ENCODE results near the gene RAB5B. TPM values are rescaled to one million over a fixed set of nuclear protein-coding genes. Genes with fewer than 3 reads are reported as not detected.

The RAB5B gene
- total and polyA plus RNA-seq, 2 experiments from 2014 or later = 87.9 to 154 TPM

- Histone ChIP-seq H3K9me3 (ENCODE audit: low read depth) (no peaks in the 10 kb centered on the region), H3K27me3 (peaks cover 4% of the 10 kb centered on the region), H3K36me3 (no peaks in the 10 kb centered on the region), H3K4me1 (ENCODE audit: low read depth) (peaks cover 13% of the 10 kb centered on the region), H3K4me3 (peak within 1 kb of the TSS; percentile 79), H3K27ac (peak within 1 kb of the TSS; percentile 85)
- TF ChIP-seq, protein P1, sequence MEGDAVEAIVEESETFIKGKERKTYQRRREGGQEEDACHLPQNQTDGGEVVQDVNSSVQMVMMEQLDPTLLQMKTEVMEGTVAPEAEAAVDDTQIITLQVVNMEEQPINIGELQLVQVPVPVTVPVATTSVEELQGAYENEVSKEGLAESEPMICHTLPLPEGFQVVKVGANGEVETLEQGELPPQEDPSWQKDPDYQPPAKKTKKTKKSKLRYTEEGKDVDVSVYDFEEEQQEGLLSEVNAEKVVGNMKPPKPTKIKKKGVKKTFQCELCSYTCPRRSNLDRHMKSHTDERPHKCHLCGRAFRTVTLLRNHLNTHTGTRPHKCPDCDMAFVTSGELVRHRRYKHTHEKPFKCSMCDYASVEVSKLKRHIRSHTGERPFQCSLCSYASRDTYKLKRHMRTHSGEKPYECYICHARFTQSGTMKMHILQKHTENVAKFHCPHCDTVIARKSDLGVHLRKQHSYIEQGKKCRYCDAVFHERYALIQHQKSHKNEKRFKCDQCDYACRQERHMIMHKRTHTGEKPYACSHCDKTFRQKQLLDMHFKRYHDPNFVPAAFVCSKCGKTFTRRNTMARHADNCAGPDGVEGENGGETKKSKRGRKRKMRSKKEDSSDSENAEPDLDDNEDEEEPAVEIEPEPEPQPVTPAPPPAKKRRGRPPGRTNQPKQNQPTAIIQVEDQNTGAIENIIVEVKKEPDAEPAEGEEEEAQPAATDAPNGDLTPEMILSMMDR (IDR thresholded peaks at IDR 0.05; ENCODE audit: low read depth, low read length) = no peak
- DNase-seq (ENCODE audit: low read depth in 1 of 2, low spot score in 1 of 2) = peak; percentile 73 to 76
These were observed 46.0 kb upstream of the RAB5B start, which contains the start of gene PYM1 for GRCh38 chr12:55927588-55928502. PYM1 (minus strand) TSS chr12:55927894; CDS start chr12:55927761, 133 bp downstream.

GRCh38 chr12:55929306-55929791, 44.5 kb upstream of the RAB5B start:
- TF ChIP-seq, protein P1 (IDR thresholded peaks at IDR 0.05; ENCODE audit: low read depth, low read length) = no peak
- no peaks in the 10 kb centered on the region for H3K9me3 ChIP-seq (ENCODE audit: low read depth)
- no peak overlapping the region for H3K4me3 ChIP-seq
- H3K27me3 ChIP-seq = peaks cover 18% of the 10 kb centered on the region
- no peak for DNase-seq (ENCODE audit: low read depth in 1 of 2, low spot score in 1 of 2)
- H3K36me3 ChIP-seq = no peaks in the 10 kb centered on the region
- no peak overlapping the region for H3K27ac ChIP-seq
- peaks cover 13% of the 10 kb centered on the region for H3K4me1 ChIP-seq (ENCODE audit: low read depth)

GRCh38 chr12:55930771-55931316, 43.0 kb upstream of the RAB5B start, which contains the start of gene DGKA:
DGKA (plus strand) TSS chr12:55931162; CDS start chr12:55936504, 5,342 bp downstream.
- Histone ChIP-seq H3K36me3 (no peaks in the 10 kb centered on the region), H3K4me3 (peak within 1 kb of the TSS; percentile 64), H3K9me3 (ENCODE audit: low read depth) (no peaks in the 10 kb centered on the region), H3K27ac (no peak within 1 kb of the TSS), H3K4me1 (ENCODE audit: low read depth) (peaks cover 9% of the 10 kb centered on the region), H3K27me3 (peaks cover 24% of the 10 kb centered on the region)
- TF ChIP-seq, protein P1 (IDR thresholded peaks at IDR 0.05; ENCODE audit: low read depth, low read length) = peak; percentile 62
- peak; percentile 57 to 84 for DNase-seq (ENCODE audit: low read depth in 1 of 2, low spot score in 1 of 2)

DNA sequence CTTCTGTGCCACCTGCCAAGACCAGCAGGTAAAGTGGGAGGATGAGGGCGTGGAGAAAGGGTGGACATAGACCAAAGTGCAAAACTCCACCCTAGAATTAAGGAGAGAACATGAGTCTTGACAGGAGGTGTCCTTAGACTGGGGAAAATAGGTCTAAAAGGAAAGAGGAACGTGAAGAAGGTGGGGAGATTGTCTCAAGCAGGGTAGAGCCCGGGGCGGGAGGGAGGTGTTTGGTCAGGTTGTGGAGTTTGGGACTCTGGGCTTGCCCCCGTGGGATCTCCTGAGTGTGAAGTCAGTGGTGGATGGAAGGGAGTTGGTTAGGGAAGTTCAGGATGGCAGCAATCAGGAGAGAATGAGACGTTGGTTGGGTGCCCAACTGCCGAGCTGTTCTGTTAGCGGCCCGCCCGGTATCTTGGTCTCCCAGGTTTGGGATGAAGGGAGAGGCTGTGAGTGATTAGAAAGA, 42.5 kb upstream of the RAB5B start:
- H3K4me1 ChIP-seq (ENCODE audit: low read depth) = peaks cover 5% of the 10 kb centered on the region
- peak overlapping the region; percentile 64 for H3K4me3 ChIP-seq
- no peak for DNase-seq (ENCODE audit: low read depth in 1 of 2, low spot score in 1 of 2)
- no peak overlapping the region for H3K27ac ChIP-seq
- TF ChIP-seq, protein P1 (IDR thresholded peaks at IDR 0.05; ENCODE audit: low read depth, low read length) = no peak
- peaks cover 24% of the 10 kb centered on the region for H3K27me3 ChIP-seq
- H3K36me3 ChIP-seq = no peaks in the 10 kb centered on the region
- no peaks in the 10 kb centered on the region for H3K9me3 ChIP-seq (ENCODE audit: low read depth)

DNA sequence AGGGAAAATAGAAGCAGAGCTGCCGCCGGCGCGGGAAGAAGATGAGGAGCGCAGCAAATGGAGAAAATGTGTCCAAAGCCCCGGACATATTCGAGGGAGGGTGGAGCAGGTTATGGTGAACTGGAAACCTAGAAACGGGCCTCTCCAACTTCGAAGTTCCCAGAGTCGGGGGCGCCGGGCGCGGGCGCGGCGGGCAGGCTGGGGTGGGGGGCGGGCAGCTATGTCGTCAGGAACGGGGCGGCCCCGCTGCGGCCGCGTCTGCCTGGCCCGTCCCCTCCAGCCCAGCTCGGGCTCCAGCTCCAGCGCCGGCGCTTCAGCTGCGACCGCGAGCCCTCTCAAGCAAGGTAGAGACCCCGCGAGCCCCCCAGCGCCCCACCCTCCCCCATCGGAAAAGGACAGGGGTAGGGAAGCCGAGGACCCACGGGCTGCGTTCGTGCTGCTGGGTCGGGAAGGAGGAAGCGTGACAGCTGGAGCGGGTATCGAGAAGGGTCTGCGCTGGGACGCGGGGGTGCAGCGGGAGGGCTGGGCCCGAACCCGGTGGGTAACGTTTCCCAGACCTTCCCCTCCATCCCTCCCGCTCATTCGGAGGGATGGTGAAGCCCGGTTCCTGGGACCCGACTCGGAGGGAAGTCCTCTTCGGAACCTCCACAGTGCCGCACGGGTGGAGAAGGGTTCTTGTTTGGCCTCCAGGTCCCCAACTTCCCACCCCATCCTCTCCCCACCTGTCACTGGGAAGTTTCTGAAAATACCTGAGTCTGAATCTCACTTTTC, 41.9 kb upstream of the RAB5B start:
- no peaks in the 10 kb centered on the region for H3K9me3 ChIP-seq (ENCODE audit: low read depth)
- H3K27ac ChIP-seq = no peak overlapping the region
- DNase-seq (ENCODE audit: low read depth in 1 of 2, low spot score in 1 of 2) = peak; percentile 50 to 80
- H3K27me3 ChIP-seq = peaks cover 25% of the 10 kb centered on the region
- peaks cover 5% of the 10 kb centered on the region for H3K4me1 ChIP-seq (ENCODE audit: low read depth)
- TF ChIP-seq, protein P1 (IDR thresholded peaks at IDR 0.05; ENCODE audit: low read depth, low read length) = no peak
- no peaks in the 10 kb centered on the region for H3K36me3 ChIP-seq
- H3K4me3 ChIP-seq = peak overlapping the region; percentile 64
